Large intestine (tissue), 3 donors: Measurements from ENCODE around the gene AKAP13. TPM values are rescaled to one million over a fixed set of nuclear protein-coding genes. Genes with fewer than 3 reads are reported as not detected.

Experiments used
- DNase-seq, 2 donors: peaks; one replicate each; pipeline versions ENCODE4 v3.0.0 to v3.0.0-alpha.2; 2013
- H3K27ac ChIP-seq: one replicate; pipeline ENCODE4 v1.5.1; 2013; ENCODE audit warnings: low read length
- H3K27me3 ChIP-seq: 2 replicates; pipeline ENCODE4 v1.6.1; 2013; ENCODE audit warnings: low read length; ENCODE audit not compliant: control insufficient read depth, insufficient read depth
- H3K36me3 ChIP-seq: 2 replicates; pipeline ENCODE4 v1.6.1; 2013; ENCODE audit warnings: low read length; ENCODE audit not compliant: control insufficient read depth, insufficient read depth
- H3K4me1 ChIP-seq: one replicate; pipeline ENCODE4 v1.6.1; 2013; ENCODE audit warnings: low read length; ENCODE audit not compliant: control insufficient read depth, insufficient read depth
- H3K4me3 ChIP-seq: one replicate; pipeline ENCODE4 v1.5.1; 2013; ENCODE audit warnings: low read length
- H3K9me3 ChIP-seq: one replicate; pipeline ENCODE4 v1.6.1; 2013; ENCODE audit warnings: mild to moderate bottlenecking, low read depth, low read length, moderate library complexity; ENCODE audit not compliant: control insufficient read depth
- WGBS: methylation state at CpG from one replicate; pipeline ENCODE4 v1.1.5; 2013; ENCODE audit warnings: low lambda C conversion rate; ENCODE audit not compliant: insufficient coverage; 5-methylcytosine and 5-hydroxymethylcytosine counted together
- polyA plus RNA-seq: library from polyadenylated mRNA; unstranded; fragments of 120-200 nt; gene quantifications from one replicate; pipeline ENCODE4 v1.2.1, GENCODE V29; 2013

AKAP13 gene
- polyA plus RNA-seq, 1 donor = 68.9 TPM

- WGBS = no CpG with 5 or more reads among the region's 6 CpGs
- Histone ChIP-seq H3K27ac (peak overlapping the region; percentile 70), H3K4me1 (peaks cover 20% of the 10 kb centered on the region), H3K9me3 (no peaks in the 10 kb centered on the region), H3K36me3 (peaks cover 3% of the 10 kb centered on the region), H3K27me3 (no peaks in the 10 kb centered on the region), H3K4me3 (no peak overlapping the region)
- DNase-seq = no peak
These were observed 182.4 kb downstream of the AKAP13 start for GRCh38 chr15:85562824-85563223.

DNA sequence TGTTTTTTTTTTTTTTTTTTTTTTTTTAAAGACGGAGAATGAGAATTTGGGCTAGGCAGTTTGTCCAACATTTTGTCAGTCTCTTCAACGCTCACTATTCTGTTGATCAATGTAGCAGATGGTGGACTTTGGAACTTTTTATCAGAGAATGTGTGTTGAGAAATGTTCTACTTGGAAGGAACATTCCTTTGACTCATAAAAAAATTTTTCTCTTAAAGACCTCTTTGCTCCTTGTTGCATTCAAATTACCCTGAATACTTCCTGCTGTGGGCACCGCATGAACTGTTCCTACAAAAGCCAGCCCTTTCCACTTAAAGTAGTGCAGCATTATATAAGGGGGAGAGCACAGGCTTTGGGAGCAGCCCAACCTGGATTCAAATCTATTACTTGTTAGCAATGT, 182.9 kb downstream of the AKAP13 start:
- peaks cover 20% of the 10 kb centered on the region for H3K4me1 ChIP-seq
- peaks cover 3% of the 10 kb centered on the region for H3K36me3 ChIP-seq
- H3K4me3 ChIP-seq = no peak overlapping the region
- 20% methylated on average over 1 of the region's 3 CpGs for WGBS
- peak overlapping the region; percentile 77 for H3K27ac ChIP-seq
- no peaks in the 10 kb centered on the region for H3K27me3 ChIP-seq
- no peaks in the 10 kb centered on the region for H3K9me3 ChIP-seq
- peak; percentile 80 to 90 for DNase-seq

GRCh38 chr15:85563731-85564130, 183.3 kb downstream of the AKAP13 start:
- DNase-seq = no peak
- Histone ChIP-seq H3K36me3 (peaks cover 3% of the 10 kb centered on the region), H3K27me3 (no peaks in the 10 kb centered on the region), H3K9me3 (no peaks in the 10 kb centered on the region), H3K4me1 (peaks cover 20% of the 10 kb centered on the region), H3K27ac (peak overlapping the region; percentile 77), H3K4me3 (no peak overlapping the region)
- WGBS = 0% methylated on average over 1 of the region's 1 CpG

DNA sequence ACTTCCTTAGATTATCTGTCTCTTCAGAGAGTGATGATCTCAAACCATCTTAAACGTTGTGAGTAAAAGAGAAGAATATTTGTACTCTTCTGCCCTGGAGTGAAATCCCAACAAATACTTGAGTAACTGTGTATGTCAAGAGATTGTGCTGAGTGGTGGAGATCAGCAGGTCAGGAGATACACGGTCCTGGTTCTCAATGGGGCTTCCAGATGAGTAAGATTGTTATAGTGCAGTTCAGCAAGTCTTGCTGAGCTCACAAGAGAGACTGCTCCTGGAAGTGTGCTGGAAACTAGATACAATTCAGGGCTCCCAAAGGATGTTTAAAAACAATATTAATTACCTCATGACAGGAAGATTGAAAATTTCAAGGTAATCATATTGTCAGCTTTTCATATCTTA, 184.3 kb downstream of the AKAP13 start:
- DNase-seq = peak in 1 of 2 donors; percentile 67

GRCh38 chr15:85568261-85568808, 187.9 kb downstream of the AKAP13 start:
- no peaks in the 10 kb centered on the region for H3K27me3 ChIP-seq
- H3K27ac ChIP-seq = no peak overlapping the region
- H3K9me3 ChIP-seq = no peaks in the 10 kb centered on the region
- no peak overlapping the region for H3K4me3 ChIP-seq
- 93% methylated on average over 3 of the region's 7 CpGs for WGBS
- no peak for DNase-seq
- H3K36me3 ChIP-seq = no peaks in the 10 kb centered on the region
- H3K4me1 ChIP-seq = peaks cover 15% of the 10 kb centered on the region

More for the DNA sequence above, 184.3 kb downstream of the AKAP13 start:
- Histone ChIP-seq H3K27ac (peak overlapping the region; percentile 77), H3K4me1 (peaks cover 20% of the 10 kb centered on the region), H3K27me3 (no peaks in the 10 kb centered on the region), H3K9me3 (no peaks in the 10 kb centered on the region), H3K36me3 (peaks cover under 1% of the 10 kb centered on the region), H3K4me3 (no peak overlapping the region)
- WGBS = no CpG with 5 or more reads among the region's 2 CpGs

DNA sequence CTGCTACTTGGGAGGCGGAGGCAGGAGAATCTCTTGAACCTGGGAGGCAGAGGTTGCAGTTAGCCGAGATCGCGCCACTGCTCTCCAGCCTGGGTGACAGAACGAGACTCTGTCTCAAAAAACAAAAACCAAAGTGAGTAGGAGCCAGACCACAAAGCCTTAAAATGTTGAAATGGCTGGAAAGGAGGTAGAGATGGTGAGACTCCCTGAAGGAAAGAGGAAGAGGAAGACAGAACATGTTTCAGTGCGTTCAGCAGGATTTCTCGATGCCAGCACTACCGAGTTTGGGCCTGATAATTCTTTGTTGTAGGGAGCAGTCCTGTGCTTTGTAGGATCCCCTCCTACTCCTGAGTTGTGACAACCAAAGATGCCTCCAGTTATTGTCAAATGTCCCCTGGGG, 189.9 kb downstream of the AKAP13 start:
- H3K4me3 ChIP-seq = no peak overlapping the region
- no peaks in the 10 kb centered on the region for H3K27me3 ChIP-seq
- H3K36me3 ChIP-seq = no peaks in the 10 kb centered on the region
- WGBS = no CpG with 5 or more reads among the region's 8 CpGs
- DNase-seq = no peak
- no peaks in the 10 kb centered on the region for H3K9me3 ChIP-seq
- no peak overlapping the region for H3K27ac ChIP-seq
- H3K4me1 ChIP-seq = peaks cover 5% of the 10 kb centered on the region

GRCh38 chr15:85571780-85572179, 191.4 kb downstream of the AKAP13 start:
- H3K4me1 ChIP-seq = no peaks in the 10 kb centered on the region
- no peak overlapping the region for H3K4me3 ChIP-seq
- no peak for DNase-seq
- no peaks in the 10 kb centered on the region for H3K9me3 ChIP-seq
- no peak overlapping the region for H3K27ac ChIP-seq
- WGBS = 100% methylated on average over 1 of the region's 1 CpG
- no peaks in the 10 kb centered on the region for H3K27me3 ChIP-seq
- H3K36me3 ChIP-seq = peaks cover 2% of the 10 kb centered on the region

- Histone ChIP-seq H3K4me1 (peaks cover 26% of the 10 kb centered on the region), H3K27ac (no peak overlapping the region)
- 100% methylated on average over 1 of the region's 3 CpGs for WGBS
These were observed 196.0 kb downstream of the AKAP13 start for GRCh38 chr15:85576392-85576791.

DNA sequence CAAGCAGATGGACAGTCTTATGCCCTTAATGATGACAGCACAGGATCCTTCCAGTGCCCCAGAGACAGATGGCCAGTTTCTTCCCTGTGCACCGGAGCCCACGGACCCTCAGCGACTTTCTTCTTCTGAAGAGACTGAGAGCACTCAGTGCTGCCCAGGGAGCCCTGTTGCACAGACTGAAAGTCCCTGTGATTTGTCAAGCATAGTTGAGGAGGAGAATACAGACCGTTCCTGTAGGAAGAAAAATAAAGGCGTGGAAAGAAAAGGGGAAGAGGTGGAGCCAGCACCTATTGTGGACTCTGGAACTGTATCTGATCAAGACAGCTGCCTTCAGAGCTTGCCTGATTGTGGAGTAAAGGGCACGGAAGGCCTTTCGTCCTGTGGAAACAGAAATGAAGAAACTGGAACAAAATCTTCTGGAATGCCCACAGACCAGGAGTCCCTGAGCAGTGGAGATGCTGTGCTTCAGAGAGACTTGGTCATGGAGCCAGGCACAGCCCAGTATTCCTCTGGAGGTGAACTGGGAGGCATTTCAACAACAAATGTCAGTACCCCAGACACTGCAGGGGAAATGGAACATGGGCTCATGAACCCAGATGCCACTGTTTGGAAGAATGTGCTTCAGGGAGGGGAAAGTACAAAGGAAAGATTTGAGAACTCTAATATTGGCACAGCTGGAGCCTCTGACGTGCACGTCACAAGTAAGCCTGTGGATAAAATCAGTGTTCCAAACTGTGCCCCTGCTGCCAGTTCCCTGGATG, 198.7 kb downstream of the AKAP13 start:
- Histone ChIP-seq H3K36me3 (peaks cover 24% of the 10 kb centered on the region), H3K4me1 (peaks cover 43% of the 10 kb centered on the region), H3K27me3 (no peaks in the 10 kb centered on the region), H3K4me3 (peak overlapping the region; percentile 16), H3K9me3 (no peaks in the 10 kb centered on the region), H3K27ac (peak overlapping the region; percentile 91)
- DNase-seq = peak; percentile 82 to 93
- no CpG with 5 or more reads among the region's 9 CpGs for WGBS

More at GRCh38 chr15:85576392-85576791, 196.0 kb downstream of the AKAP13 start:
- Histone ChIP-seq H3K27me3 (no peaks in the 10 kb centered on the region), H3K4me3 (no peak overlapping the region), H3K36me3 (peaks cover 17% of the 10 kb centered on the region), H3K9me3 (no peaks in the 10 kb centered on the region)
- no peak for DNase-seq

DNA sequence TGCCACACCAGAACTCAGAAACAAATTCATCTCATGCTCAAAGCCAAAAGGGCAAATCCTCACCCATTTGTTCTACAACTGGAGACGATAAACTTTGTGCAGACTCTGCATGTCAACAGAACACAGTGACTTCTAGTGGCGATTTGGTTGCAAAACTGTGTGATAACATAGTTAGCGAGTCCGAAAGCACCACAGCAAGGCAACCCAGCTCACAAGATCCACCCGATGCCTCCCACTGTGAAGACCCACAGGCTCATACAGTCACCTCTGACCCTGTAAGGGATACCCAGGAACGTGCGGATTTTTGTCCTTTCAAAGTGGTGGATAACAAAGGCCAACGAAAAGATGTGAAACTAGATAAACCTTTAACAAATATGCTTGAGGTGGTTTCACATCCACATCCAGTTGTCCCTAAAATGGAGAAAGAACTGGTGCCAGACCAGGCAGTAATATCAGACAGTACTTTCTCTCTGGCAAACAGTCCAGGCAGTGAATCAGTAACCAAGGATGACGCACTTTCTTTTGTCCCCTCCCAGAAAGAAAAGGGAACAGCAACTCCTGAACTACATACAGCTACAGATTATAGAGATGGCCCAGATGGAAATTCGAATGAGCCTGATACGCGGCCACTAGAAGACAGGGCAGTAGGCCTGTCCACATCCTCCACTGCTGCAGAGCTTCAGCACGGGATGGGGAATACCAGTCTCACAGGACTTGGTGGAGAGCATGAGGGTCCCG, 199.7 kb downstream of the AKAP13 start:
- Histone ChIP-seq H3K27ac (peak overlapping the region; percentile 91), H3K27me3 (no peaks in the 10 kb centered on the region), H3K9me3 (no peaks in the 10 kb centered on the region), H3K36me3 (peaks cover 24% of the 10 kb centered on the region), H3K4me1 (peaks cover 44% of the 10 kb centered on the region), H3K4me3 (peak overlapping the region; percentile 6)
- WGBS = no CpG with 5 or more reads among the region's 14 CpGs
- DNase-seq = peak in 1 of 2 donors; percentile 80
